Hepatocyte (in vitro differentiated cells): ENCODE results near the gene NSF.

Experiments used
- CTCF ChIP-seq: fragments of 200-600 bp; sonication (generic); IDR thresholded peaks from 2 replicates; pipeline ENCODE4 v1.5.1; 2016; ENCODE audit warnings: antibody characterized with exemption, mild to moderate bottlenecking; ENCODE audit not compliant: poor library complexity
- EZH2 ChIP-seq: fragments of 200-600 bp; sonication (generic); IDR thresholded peaks from 2 replicates; pipeline ENCODE4 v1.6.1; 2016; ENCODE audit warnings: antibody characterized with exemption, mild to moderate bottlenecking, borderline replicate concordance
- EZH2phosphoT487 ChIP-seq: fragments of 200-600 bp; sonication (generic); IDR thresholded peaks from one replicate; pipeline ENCODE4 v1.6.1; 2018; ENCODE audit warnings: antibody characterized with exemption, mild to moderate bottlenecking, low read depth, moderate library complexity; ENCODE audit not compliant: unreplicated experiment, severe bottlenecking

GRCh38 chr17:46783031-46783593, 192.6 kb downstream of the NSF start:
- TF ChIP-seq CTCF: no peak
- no peak for TF ChIP-seq EZH2
- TF ChIP-seq EZH2phosphoT487: no peak
